NCI-H1105 treated with DMSO at 0.1 percent for 48 hours (cell line): Measurements from ENCODE around the gene ZCWPW1.

ENCODE experiments used
- DNase-seq: peaks from one replicate; lab custom pipeline; 2025; lab: John Stamatoyannopoulos, UW

ZCWPW1 gene

DNA sequence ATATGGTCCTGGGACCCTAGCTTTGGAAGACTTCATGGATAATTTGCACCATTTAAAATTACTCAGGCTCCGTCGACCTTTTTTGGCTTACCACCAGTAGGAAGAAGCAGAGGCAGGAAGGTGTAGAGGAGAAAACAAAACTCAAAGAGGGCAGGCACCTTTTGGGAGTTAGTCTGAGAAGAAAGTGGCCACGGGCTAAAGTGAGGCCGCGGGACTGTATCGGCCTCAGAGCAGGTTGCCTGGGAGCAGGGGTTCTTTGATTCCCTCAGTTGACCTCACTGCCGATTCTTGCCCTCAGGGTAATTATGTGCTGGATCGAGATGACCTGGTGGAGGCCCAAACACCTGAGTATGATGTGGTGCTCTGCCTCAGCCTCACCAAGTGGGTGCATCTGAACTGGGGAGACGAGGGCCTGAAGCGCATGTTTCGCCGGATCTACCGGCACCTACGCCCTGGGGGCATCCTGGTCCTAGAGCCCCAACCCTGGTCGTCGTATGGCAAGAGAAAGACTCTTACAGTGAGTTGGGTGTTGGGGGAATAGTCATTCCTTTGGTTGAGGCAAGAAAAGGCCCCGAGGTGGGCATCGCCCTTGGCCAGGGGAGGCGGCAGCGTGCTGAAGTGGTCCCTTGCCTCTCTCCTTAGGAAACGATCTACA is 4.2 kb upstream of the ZCWPW1 start:
- no peak for DNase-seq

DNA sequence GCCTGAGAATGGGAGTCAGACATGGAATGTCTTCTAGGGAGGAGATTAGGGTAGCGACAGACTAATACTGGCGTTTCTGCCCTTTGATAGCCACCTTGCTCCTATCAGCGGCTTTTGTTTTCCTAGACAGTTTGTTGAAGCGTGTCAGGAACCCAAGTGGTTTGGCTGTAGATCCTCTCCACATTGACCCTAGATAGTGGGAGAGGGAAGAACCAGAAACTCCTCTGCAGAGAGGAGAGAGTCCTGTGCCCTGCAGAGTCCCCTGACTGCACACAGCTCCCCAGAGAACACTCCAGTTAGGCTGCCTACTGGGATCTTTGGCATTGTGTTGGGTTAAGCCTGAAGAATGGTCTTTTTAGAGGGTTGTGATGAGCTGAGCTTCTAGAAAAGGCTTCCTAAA is 3.5 kb upstream of the ZCWPW1 start:
- DNase-seq: no peak

DNA sequence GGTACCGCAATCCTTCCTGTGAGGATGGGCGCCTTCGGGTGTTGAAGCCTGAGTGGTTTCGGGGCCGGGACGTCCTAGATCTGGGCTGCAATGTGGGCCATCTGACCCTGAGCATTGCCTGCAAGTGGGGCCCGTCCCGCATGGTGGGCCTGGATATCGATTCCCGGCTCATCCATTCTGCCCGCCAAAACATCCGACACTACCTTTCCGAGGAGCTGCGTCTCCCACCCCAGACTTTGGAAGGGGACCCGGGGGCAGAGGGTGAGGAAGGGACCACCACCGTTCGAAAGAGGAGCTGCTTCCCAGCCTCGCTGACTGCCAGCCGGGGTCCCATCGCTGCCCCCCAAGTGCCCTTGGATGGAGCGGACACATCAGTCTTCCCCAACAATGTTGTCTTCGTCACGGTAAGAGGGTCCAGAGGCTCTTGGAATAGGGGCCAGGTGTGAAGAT is 2.8 kb upstream of the ZCWPW1 start:
- no peak for DNase-seq

DNA sequence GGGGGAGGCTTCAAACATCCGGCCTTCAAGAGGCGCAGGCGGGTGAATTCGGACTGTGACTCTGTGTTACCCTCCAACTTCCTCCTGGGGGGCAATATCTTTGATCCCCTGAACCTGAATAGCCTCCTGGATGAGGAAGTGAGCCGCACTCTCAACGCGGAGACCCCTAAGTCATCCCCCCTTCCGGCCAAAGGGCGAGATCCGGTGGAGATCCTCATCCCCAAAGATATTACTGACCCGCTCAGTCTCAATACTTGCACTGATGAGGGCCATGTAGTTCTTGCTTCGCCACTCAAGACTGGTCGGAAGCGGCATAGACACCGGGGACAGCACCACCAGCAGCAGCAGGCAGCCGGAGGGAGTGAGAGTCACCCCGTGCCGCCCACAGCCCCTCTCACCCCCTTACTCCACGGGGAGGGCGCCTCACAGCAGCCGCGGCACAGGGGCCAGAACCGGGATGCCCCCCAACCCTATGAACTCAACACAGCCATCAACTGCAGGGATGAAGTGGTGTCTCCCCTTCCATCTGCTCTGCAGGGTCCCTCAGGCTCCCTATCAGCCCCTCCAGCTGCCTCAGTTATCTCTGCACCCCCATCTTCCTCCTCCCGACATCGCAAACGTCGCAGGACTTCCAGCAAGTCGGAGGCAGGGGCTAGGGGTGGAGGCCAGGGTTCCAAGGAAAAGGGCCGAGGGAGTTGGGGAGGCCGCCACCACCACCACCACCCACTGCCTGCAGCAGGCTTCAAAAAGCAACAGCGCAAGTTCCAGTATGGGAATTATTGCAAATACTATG is 2.2 kb upstream of the ZCWPW1 start:
- no peak for DNase-seq

DNA sequence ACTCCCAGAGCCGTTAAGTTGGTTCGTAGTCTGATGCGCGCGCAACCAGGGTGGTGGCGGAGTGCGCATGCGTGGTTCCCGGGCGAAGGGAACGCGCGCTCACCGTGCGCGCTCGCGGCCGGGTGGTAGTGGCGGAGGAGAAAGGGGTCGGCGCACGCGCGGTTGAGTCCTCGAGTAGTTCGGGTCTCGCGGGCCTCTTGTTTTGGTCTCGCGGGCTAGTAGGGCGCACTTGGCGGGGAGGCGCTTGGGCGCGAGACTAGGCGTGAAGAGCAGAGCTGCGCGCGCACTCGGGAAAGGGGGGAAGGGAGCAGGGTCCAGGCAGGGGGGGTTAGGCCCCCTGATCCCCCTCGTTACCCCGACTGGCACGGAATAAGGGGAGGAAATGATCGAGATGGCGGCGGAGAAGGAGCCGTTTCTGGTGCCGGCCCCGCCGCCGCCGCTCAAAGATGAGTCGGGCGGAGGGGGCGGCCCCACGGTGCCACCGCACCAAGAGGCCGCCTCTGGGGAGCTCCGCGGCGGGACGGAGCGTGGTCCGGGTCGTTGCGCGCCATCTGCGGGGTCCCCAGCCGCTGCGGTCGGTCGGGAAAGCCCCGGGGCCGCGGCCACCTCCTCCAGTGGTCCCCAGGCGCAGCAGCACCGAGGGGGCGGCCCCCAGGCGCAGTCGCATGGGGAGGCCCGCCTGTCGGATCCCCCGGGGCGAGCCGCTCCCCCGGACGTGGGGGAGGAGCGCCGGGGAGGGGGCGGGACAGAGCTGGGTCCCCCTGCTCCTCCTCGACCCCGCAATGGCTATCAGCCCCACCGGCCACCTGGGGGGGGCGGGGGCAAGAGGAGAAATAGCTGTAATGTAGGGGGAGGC is 1.4 kb upstream of the ZCWPW1 start, which contains the start of gene MEPCE:
Gene MEPCE, plus strand, starts transcription at position 195 of the 856 bp plus-strand sequence. Its CDS starts 188 bp downstream, at position 383.
- peak; percentile 94 for DNase-seq

DNA sequence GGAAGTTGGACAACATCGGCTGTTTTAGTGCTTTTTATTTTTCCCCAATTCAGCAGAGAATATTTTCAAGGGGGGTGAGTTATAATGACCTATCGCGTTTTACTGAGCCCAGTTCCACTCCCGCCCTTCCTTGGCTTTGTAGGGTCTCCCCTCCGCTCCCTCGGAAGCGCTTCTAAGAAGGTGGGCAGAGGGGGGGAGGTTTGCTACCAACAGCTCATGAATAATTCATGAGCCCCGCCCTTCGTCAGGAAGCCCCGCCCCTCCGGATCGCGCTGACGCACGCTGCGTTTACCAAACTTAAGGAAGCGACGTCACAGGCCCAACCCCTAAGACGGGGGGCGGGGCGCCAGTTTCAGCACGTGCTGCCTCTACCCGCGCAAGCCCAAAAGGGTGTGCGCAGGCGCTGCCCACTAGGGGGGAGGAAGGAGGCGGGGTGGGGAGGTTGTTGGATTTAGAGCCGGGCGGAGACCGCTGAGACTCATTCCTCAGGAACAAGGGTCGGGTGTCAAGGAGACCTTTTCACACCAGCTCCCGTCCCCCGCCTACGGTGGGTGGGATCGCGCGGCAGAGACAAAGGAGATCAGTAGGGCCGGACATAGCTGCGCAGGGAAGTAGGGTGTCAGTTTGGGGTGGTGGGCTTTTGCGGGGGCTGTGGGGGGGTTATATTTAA is 599 bp upstream of the ZCWPW1 start:
- peak; percentile 97 for DNase-seq

DNA sequence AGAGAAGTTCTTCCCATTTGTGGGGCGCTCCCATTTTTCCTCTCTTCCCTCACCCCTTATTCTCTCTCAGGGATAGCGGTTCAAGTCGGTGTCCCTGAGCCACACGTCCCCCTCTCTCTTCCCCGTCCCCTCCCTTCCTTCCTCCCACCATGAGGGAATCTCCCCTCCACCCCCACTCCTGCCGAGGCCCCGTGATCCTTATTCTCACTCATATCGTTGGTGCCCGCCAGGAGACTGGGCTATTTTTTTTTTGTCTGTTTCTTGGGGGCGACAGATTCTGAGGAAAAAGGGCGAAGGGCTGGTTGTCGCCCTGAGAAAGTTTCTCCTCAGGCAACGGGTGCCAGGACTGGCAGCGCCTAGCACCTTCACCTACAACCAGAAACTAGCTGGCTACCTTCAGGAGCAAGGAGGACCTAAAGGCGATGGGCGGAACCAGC is 723 bp downstream of the ZCWPW1 start:
- DNase-seq: no peak

DNA sequence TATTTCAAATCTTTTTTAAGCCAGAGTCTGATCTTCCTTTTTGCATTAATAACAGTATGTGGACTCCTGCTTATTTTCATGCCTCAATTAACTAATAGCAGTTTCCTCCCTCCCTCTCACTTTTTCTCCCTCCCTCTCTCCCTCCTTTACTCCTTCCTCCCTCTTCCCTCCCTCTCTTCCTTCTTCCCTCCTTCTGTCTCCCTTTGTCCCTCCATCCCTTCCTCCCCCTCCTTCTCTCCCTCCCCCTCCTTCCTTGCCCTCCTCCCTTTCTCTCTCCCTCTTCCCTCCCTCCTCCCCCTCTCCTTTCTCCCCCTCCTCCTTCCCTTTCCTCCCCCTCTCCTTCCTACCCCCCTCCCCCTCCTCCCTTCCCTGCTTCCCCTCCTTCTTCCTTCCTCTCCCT is 2.0 kb downstream of the ZCWPW1 start:
- no peak for DNase-seq

DNA sequence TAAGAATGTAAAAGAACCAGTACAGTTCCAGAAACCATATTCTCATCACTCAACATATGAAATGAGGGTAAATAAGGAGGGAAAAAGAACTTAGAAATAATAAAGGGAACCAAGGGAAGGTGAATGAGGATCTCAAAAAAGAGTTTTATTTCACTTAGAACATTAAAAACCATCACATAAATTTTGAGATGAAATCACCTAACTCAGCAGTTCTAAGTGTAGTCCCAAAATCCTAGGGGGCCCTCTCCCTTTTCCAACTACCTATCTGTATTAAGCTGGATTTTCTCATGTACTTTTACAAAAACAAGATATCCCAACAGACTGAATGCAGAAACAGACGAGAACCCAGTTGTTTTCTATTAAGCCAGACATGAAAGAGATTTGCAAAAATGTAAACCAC is 3.2 kb downstream of the ZCWPW1 start:
- no peak for DNase-seq

DNA sequence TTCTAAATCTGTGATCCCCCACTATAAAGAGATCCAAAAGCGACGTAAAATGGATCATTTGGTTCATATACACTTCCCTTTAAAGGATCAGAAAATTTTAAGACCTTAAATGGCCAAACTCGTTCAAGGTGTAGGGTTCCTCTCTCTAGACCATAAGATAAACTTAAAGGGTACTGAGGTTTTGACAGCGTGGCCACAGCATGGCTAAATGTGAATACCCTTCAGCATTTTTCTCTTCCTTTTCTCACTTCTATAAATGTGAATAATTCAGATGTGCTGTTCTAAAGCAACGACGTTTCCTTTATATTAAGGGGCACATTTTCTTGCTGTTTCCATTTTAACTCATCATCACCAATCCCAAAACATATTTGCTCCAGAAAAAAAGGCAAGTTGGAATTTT is 5.2 kb downstream of the ZCWPW1 start:
- DNase-seq: no peak

DNA sequence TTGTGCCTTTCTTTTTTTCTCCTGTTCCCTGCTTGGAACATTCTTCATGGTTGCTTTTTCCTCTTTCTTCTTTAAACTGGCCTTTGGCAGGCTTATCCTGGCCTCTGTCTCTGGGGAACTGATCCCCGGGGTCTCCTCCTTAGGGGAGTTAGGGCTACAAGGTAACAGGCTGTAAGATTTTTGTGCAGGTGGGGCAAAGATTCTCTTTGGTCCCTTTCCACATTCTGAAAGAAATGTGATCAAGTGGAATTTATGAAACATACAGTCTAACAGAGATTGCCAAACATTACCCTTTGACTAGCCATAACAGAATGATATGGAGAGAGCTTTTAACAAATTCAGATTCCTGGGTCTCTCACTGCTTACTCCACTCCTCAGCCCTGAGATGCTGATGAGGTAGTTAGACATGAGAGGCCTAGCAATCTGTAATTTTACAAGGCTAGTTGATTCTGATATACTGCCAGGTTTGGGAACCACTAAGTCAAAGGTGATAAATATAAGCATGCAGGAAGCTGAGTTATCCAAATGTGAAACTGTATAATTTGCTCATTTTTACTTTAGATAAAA is 8.8 kb downstream of the ZCWPW1 start:
- no peak for DNase-seq

DNA sequence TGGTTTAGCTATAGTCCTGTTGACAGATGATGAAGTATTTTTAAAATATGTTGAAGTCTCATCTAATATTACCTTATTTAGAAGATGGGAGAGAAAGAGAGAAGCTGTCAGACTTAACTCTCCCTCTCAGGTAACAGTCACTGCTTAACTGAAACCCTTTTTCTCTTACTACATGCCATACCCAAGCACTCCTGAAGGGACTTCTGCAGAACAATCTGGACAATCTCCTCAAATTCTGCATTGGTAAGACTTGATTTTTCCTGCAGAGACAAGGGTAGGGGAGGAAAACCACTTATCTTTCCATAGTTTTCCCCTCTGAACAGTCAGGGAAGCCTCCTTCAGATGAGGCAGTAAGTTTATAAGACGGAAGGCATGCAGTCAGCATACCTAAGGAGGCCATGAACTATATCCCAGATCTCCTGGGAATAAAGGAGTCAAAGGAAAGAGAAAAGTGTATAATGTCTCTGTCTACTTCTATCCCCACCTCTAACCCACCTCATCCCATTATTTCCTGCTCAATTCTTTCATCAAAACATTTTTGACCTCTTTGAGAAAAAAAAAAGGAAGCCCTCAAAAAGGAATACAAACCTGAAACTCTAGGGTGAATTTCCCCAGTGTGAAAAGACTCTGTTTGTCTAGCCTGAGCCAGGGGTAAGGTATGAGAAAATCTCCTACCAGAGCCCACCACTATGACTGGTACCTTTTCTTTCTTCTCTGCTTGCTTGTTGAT is 9.4 kb downstream of the ZCWPW1 start:
- no peak for DNase-seq

DNA sequence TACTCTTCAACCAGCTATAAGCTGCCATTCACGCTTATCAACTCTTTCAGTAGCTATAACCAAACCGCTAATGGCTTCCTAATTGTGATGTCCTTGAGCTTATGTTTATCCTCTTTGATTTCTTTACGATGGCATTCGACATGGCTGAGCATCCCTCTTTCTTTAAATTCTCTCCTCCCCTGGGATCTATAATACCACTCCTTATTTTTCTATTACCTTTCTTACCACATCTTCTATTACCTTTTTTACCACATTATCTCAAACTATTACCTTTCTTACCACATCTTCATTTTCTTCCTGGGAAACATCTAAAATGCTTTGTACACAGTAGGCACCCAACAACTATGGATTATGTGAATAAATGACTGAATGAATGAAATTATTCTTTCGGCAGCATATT is 13.1 kb downstream of the ZCWPW1 start:
- DNase-seq: no peak

DNA sequence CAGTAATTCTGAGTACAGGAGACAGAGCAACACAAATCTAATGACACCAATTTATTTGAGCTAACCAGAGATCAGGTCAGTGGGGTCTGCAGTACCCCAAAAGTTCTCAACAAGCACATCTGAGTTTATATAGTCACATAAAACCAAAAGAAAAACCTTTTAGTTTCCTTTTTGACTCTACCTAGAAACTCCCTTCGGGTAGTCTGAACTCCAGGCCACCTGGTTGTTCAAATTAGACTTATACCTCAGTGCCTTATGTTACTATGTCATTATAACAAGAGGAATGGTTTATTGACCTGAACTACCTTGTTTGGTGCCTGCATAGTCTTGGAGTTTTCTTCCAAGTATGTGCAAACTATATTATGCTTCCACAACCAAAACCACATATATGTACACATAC is 14.6 kb downstream of the ZCWPW1 start:
- no peak for DNase-seq

DNA sequence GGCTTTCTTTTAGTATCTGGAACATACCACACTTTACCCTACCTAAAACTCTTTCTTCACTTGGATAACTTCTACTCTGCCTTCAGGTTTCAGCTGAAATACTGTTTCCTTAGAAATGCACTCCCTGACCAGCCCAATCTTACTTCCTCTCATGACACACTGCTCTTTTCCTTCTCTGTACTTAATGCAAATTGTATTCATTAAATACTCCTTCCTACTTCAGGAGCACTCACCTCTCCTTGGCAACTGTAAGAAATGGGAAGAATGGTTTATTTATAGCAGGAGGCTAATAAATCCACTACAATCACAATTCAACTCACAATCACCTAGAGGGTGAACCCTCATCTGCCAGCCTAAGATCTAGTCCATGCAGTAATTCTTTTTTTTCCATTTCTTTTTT is 15.2 kb downstream of the ZCWPW1 start:
- no peak for DNase-seq

DNA sequence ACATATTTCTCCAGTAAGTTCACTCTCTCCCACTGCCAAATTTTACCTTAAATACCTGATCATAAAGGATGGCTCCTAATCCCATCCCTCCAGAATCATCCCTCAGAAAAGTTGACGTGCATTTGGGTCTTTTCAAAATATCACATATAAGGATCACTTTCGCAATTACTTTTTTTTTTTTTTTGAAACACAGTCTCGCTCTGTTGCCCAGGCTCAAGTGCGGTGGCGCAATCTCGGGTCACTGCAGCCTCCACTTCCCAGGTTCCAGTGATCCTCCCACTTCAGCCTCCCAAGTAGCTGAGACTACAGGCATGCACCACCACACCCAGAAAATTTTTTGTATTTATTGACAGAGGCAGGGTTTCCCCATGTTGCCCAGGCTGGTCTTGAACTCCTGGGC is 17.4 kb downstream of the ZCWPW1 start:
- DNase-seq: no peak

DNA sequence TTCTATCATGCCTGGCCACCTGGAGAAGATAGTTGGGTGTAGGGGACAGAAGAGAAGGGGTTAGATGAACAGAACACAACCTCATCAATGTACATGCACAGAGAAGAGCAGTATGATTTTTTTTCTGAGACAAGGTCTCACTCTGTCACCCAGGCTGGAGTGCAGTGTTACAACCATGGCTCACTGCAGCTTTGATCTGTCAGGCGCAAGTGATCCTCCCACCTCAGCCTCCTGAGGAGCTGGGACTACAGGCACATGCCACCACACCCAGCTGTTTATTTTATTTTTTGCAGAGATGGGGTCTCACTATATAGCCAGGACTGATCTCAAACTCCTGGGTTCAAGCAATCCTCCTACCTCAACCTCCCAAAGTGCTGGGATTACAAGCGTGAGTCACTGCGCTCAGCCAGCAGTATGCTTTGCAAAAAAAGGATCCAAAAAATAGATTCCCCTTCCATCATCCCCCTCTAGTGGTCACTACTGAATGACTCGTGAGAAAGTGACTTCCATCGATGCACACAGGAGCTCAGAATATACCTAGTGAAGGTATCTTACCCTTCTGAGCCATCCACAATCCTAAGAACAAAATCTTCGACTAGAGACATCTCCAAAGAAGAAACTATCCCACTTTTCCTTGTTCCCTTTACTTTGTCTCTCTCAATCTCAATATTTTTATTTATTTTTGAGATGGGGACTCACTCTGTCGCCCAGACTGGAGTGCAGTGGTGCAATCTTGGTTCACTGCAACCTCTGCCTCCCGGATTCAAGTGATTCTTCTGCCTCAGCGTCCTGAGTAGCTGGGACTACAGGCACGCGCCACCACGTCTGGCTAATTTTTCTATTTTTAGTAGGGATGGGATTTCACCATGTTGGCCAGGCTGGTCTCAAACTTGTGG is 21.0 kb downstream of the ZCWPW1 start:
- peak; percentile 48 for DNase-seq

DNA sequence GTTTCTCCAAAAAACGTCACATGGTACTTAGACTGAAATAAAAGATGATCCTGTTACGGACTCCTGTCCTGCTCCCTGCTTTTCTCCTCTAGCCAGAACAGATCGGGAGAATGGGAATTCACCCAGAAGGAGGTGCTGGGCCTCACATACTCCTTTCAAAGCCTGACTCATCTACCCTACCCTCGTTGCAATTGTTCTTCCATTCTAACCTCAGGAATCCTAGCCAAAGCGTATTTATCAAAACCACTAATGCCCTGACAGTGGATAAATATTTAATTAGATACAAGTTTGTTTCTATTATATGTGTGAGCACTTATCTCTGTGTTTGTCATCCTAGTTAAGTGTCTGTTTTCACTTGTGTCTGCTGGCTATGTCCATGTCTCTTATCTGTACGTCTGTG is 21.7 kb downstream of the ZCWPW1 start:
- no peak for DNase-seq

DNA sequence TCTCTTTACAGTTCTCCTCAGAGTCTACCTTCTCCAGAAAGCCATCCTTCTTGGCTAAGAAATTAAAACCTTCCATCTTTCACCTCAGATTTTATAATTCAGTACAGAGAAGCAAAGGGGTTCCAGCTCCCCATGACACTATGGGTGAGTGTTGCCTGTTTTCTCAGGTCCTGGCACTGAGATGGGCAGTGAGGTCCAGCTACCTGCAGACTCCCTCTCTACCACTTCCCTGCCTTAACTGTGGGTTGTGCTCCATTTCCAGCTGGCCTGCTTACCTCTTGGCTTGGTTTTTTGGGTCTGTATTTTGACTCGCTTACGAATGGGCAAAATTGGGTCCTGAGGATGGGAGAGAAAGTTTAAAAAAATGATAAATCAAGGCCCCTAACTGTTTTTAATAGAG is 26.3 kb downstream of the ZCWPW1 start:
- DNase-seq: no peak

DNA sequence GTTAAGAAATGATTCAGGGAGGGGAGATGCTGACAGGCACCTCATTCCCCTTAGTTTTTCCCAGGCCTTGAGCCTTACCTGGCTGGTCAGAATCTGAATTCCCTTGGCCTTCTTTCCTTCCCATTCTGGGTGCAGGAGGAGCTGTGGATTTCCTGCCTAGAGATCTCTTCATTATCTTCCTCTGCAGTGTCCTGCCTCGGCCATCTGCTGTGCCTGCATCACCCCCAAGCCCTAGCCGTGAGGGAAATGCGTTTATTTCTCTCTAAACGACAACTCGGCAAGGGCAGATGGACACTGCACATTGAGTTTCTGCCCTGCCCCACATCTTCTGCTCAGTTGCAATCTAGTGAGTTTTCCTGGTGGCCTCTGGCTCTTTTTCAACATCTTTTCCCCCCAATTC is 26.7 kb downstream of the ZCWPW1 start:
- DNase-seq: no peak
